H1 (cell line): ENCODE results near the gene XPO6. TPM values are rescaled to one million over a fixed set of nuclear protein-coding genes. Genes with fewer than 3 reads are reported as not detected.

Experiments used
- EP300 ChIP-seq, 2 experiments: IDR thresholded peaks; 1 replicate in 1 of 2; 2 replicates in 1 of 2; pipeline ENCODE4 v1.6.1; 2011 to 2012; ENCODE audit warnings: low read depth in 2 of 2, low read length in 2 of 2, mild to moderate bottlenecking in 2 of 2, borderline replicate concordance in 1 of 2, inconsistent platforms in 1 of 2, moderate library complexity in 1 of 2
- JUND ChIP-seq: IDR thresholded peaks from 2 replicates; pipeline ENCODE4 v1.6.1; 2011; ENCODE audit warnings: mild to moderate bottlenecking, improper control_type of control experiment, low read length
- USF2 ChIP-seq: IDR thresholded peaks from 2 replicates; pipeline ENCODE4 v1.6.1; 2011; ENCODE audit warnings: low read length, improper control_type of control experiment
- polyA plus RNA-seq, 7 experiments: library from polyadenylated mRNA; depleted of rRNA in 3 of 7; stranded (reverse) in 5 of 7; unstranded in 2 of 7; fragments of >200 nt in 5 of 7; fragments of 200-250 nt in 2 of 7; gene quantifications; 1 replicate in 5 of 7; 2 replicates in 1 of 7; 4 replicates in 1 of 7; pipeline versions ENCODE4 v1.2.1 to v1.2.3, GENCODE V29; 2011 to 2013; ENCODE audit warnings: missing spikeins in 2 of 7, mixed read lengths in 2 of 7
- total RNA-seq: library from RNA; stranded (reverse); fragmentation: NEBNext Ultra II Directional; extraction: Animal tissue kit (Norgen Biotek cat#: 25700); gene quantifications from 2 replicates; pipeline ENCODE4 v1.2.1, GENCODE V29; 2021

The XPO6 gene
- total and polyA plus RNA-seq, 2 of the 8 experiments (the other 6 are each of a cell fraction or from before 2014, with no cell fraction given) = 152 to 254 TPM

- TF ChIP-seq EP300 (IDR thresholded peaks at IDR 0.05; ENCODE audit: borderline replicate concordance in 1 of 2, low read depth in 2 of 2, low read length in 2 of 2) (no peak), USF2 (no peak), JUND (no peak)
These were observed 25.0 kb downstream of the XPO6 start (continued) for GRCh38 chr16:28186752-28187151.
